H1 (cell line): ENCODE data around the gene ZSCAN5A. TPM values are rescaled to one million over a fixed set of nuclear protein-coding genes. Genes with fewer than 3 reads are reported as not detected.

ENCODE experiments used
- CTCF ChIA-PET: fragments of 300-600 bp; sonication (Branson Sonifier 250); formaldehyde crosslinking; loops from one replicate; lab custom pipeline; 2021; ENCODE audit not compliant: partially characterized antibody; lab: Charles Lee
- POLR2A ChIA-PET: fragments of 300-600 bp; sonication (Branson Sonifier 250); formaldehyde crosslinking; loops from one replicate; lab custom pipeline; 2021; ENCODE audit warnings: inconsistent platforms; ENCODE audit not compliant: partially characterized antibody; lab: Charles Lee
- DNase-seq, 2 experiments: peaks; one replicate each; pipeline versions ENCODE4 v3.0.0 to v3.0.0-alpha.2; 2010 to 2022; ENCODE audit warnings: low spot score in 2 of 2, low read depth in 1 of 2, mixed read lengths in 1 of 2
- FAIRE-seq: peaks from 2 replicates; lab custom pipeline; 2011; peaks lifted over from hg19 to GRCh38; lab: Jason Lieb, UNC
- H2AFZ ChIP-seq: 2 replicates; pipeline ENCODE4 v1.8.1; 2012; ENCODE audit warnings: low read length, inconsistent platforms
- H2AK5ac ChIP-seq: 2 replicates; pipeline ENCODE4 v1.6.1; 2013; ENCODE audit warnings: low read depth, low read length
- H2BK120ac ChIP-seq: replicated peaks from 2 replicates; pipeline ENCODE3; 2013; ENCODE audit warnings: low read depth, low read length, inconsistent platforms
- H2BK12ac ChIP-seq: 2 replicates; pipeline ENCODE4 v1.6.1; 2013; ENCODE audit warnings: low read depth, low read length
- H2BK15ac ChIP-seq: 2 replicates; pipeline ENCODE4 v1.6.1; 2013; ENCODE audit warnings: low read length
- H2BK20ac ChIP-seq: 2 replicates; pipeline ENCODE4 v1.6.1; 2013; ENCODE audit warnings: low read length
- H2BK5ac ChIP-seq: 2 replicates; pipeline ENCODE4 v1.6.1; 2013; ENCODE audit warnings: low read depth, low read length
- H3K14ac ChIP-seq: 2 replicates; pipeline ENCODE4 v1.6.1; 2013; ENCODE audit warnings: inconsistent platforms; ENCODE audit not compliant: insufficient read length
- H3K18ac ChIP-seq: 2 replicates; pipeline ENCODE4 v1.6.1; 2013; ENCODE audit warnings: low read length; ENCODE audit errors: extremely low read depth
- H3K23ac ChIP-seq: 2 replicates; pipeline ENCODE4 v1.6.1; 2013; ENCODE audit warnings: inconsistent platforms; ENCODE audit not compliant: insufficient read length
- H3K23me2 ChIP-seq: 2 replicates; pipeline ENCODE4 v1.6.1; 2013; ENCODE audit warnings: low read depth, low read length
- H3K27ac ChIP-seq: 2 replicates; pipeline ENCODE4 v1.6.1; 2011; ENCODE audit warnings: low read depth, low read length, inconsistent platforms
- H3K27me3 ChIP-seq, 4 experiments: replicated peaks in 1 of 4; 1 replicate in 1 of 4; 2 replicates in 3 of 4; pipeline versions ENCODE4 v1.6.1 to v1.8.1; 2011 to 2013; ENCODE audit warnings: low read length in 3 of 4, mild to moderate bottlenecking in 3 of 4, inconsistent platforms in 2 of 4, mixed read lengths in 2 of 4, moderate library complexity in 1 of 4; ENCODE audit not compliant: control insufficient read depth in 3 of 4, insufficient read depth in 3 of 4; ENCODE audit errors: extremely low read depth in 1 of 4
- H3K36me3 ChIP-seq, 4 experiments: 2 replicates each; pipeline versions ENCODE4 v1.6.1 to v1.8.1; 2011 to 2013; ENCODE audit warnings: mild to moderate bottlenecking in 4 of 4, low read length in 3 of 4, moderate library complexity in 2 of 4, control low read depth in 1 of 4, inconsistent platforms in 1 of 4; ENCODE audit not compliant: insufficient read depth in 4 of 4, control insufficient read depth in 2 of 4
- H3K4ac ChIP-seq: replicated peaks from 2 replicates; pipeline ENCODE3; 2013; ENCODE audit warnings: low read length, low read depth, mixed read lengths, inconsistent platforms; ENCODE audit not compliant: insufficient read length
- H3K4me1 ChIP-seq, 4 experiments: replicated peaks in 1 of 4; 1 replicate in 1 of 4; 2 replicates in 3 of 4; pipeline versions ENCODE4 v1.6.1 to v1.8.1; 2011 to 2013; ENCODE audit warnings: low read length in 3 of 4, inconsistent platforms in 2 of 4, mixed read lengths in 1 of 4; ENCODE audit not compliant: insufficient read depth in 4 of 4, control insufficient read depth in 3 of 4
- H3K4me2 ChIP-seq, 2 experiments: 2 replicates each; pipeline versions ENCODE4 v1.6.1 to v1.8.1; 2011 to 2013; ENCODE audit warnings: low read depth in 2 of 2, low read length in 2 of 2, control low read depth in 1 of 2, inconsistent platforms in 1 of 2, mild to moderate bottlenecking in 1 of 2; ENCODE audit not compliant: insufficient read depth in 1 of 2
- H3K4me3 ChIP-seq, 4 experiments: fragments of 200-600, 300-600 bp in 1 of 4; sonication (generic), shearing (Covaris generic), sonication (Bioruptor Twin) in 1 of 4; 2 replicates each; pipeline versions ENCODE4 v1.5.1 to v1.8.1; 2011 to 2016; ENCODE audit warnings: low read length in 4 of 4, low read depth in 3 of 4, control low read depth in 2 of 4, inconsistent platforms in 2 of 4, mild to moderate bottlenecking in 2 of 4, mixed read lengths in 1 of 4, moderate library complexity in 1 of 4; ENCODE audit not compliant: insufficient read depth in 2 of 4; ENCODE audit errors: extremely low read depth in 1 of 4
- H3K56ac ChIP-seq: replicated peaks from 2 replicates; pipeline ENCODE3; 2013; ENCODE audit warnings: low read depth, mild to moderate bottlenecking, mixed read lengths, low read length, inconsistent platforms; ENCODE audit not compliant: insufficient read length
- H3K79me1 ChIP-seq: 2 replicates; pipeline ENCODE4 v1.6.1; 2013; ENCODE audit warnings: low read depth, low read length, control low read depth
- H3K79me2 ChIP-seq, 2 experiments: 2 replicates each; pipeline versions ENCODE4 v1.6.1 to v1.8.1; 2012 to 2013; ENCODE audit warnings: low read length in 2 of 2, mild to moderate bottlenecking in 2 of 2, inconsistent platforms in 1 of 2; ENCODE audit not compliant: insufficient read depth in 2 of 2, control insufficient read depth in 1 of 2
- H3K9ac ChIP-seq, 4 experiments: replicated peaks in 1 of 4; 1 replicate in 1 of 4; 2 replicates in 3 of 4; pipeline versions ENCODE4 v1.6.1 to v1.8.1; 2011 to 2013; ENCODE audit warnings: low read depth in 3 of 4, low read length in 3 of 4, control low read depth in 2 of 4, mild to moderate bottlenecking in 2 of 4, moderate library complexity in 2 of 4, inconsistent platforms in 1 of 4; ENCODE audit errors: extremely low read depth in 1 of 4
- H3K9me3 ChIP-seq, 2 experiments: 2 replicates each; pipeline versions ENCODE4 v1.6.1 to v1.8.1; 2012 to 2013; ENCODE audit warnings: mild to moderate bottlenecking in 2 of 2, moderate library complexity in 2 of 2, control low read depth in 1 of 2, inconsistent platforms in 1 of 2, low read depth in 1 of 2, low read length in 1 of 2, mixed read lengths in 1 of 2; ENCODE audit not compliant: insufficient read depth in 2 of 2
- H4K20me1 ChIP-seq, 2 experiments: replicated peaks in 1 of 2; 2 replicates each; pipeline versions ENCODE3 to v1.8.1; 2011 to 2013; ENCODE audit warnings: inconsistent platforms in 2 of 2, low read length in 2 of 2, mild to moderate bottlenecking in 1 of 2; ENCODE audit not compliant: insufficient read depth in 2 of 2, control insufficient read depth in 1 of 2
- H4K5ac ChIP-seq: 2 replicates; pipeline ENCODE4 v1.6.1; 2013; ENCODE audit warnings: low read length, low read depth, mixed read lengths, inconsistent platforms; ENCODE audit not compliant: insufficient read length
- H4K8ac ChIP-seq: 2 replicates; pipeline ENCODE4 v1.8.0; 2013; ENCODE audit warnings: mild to moderate bottlenecking, moderate library complexity, low read length, inconsistent platforms; ENCODE audit not compliant: insufficient read depth; ENCODE audit errors: extremely low read depth
- H4K91ac ChIP-seq: replicated peaks from 2 replicates; pipeline ENCODE3; 2013; ENCODE audit warnings: low read length, mixed read lengths, inconsistent platforms; ENCODE audit not compliant: insufficient read length
- ATF3 ChIP-seq: IDR thresholded peaks from 2 replicates; pipeline ENCODE4 v1.6.1; 2011; ENCODE audit warnings: low read depth, mild to moderate bottlenecking, low read length; ENCODE audit not compliant: insufficient read depth
- EZH2 ChIP-seq: fragments of 200-600 bp; sonication (generic); IDR thresholded peaks from 2 replicates; pipeline ENCODE4 v1.7.1; 2012; ENCODE audit warnings: low read depth, mild to moderate bottlenecking, moderate library complexity, low read length, inconsistent platforms; ENCODE audit not compliant: severe bottlenecking
- JUND ChIP-seq: IDR thresholded peaks from 2 replicates; pipeline ENCODE4 v1.6.1; 2011; ENCODE audit warnings: mild to moderate bottlenecking, improper control_type of control experiment, low read length
- SAP30 ChIP-seq: fragments of 300-600 bp; sonication (generic); IDR thresholded peaks from 2 replicates; pipeline ENCODE4 v1.7.1; 2012; ENCODE audit warnings: low read length, moderate library complexity, mild to moderate bottlenecking, inconsistent platforms; ENCODE audit not compliant: insufficient read depth, insufficient replicate concordance
- SIX5 ChIP-seq: IDR thresholded peaks from 2 replicates; pipeline ENCODE4 v1.6.1; 2011; ENCODE audit warnings: mild to moderate bottlenecking, low read depth, low read length
- SRF ChIP-seq: IDR thresholded peaks from 2 replicates; pipeline ENCODE4 v1.6.1; 2011; ENCODE audit warnings: mild to moderate bottlenecking, low read depth, low read length, moderate library complexity
- TBP ChIP-seq: IDR thresholded peaks from 2 replicates; pipeline ENCODE4 v1.6.1; 2011; ENCODE audit warnings: low read depth, low read length, improper control_type of control experiment
- YY1 ChIP-seq: IDR thresholded peaks from 2 replicates; pipeline ENCODE4 v1.6.1; 2011; ENCODE audit warnings: low read depth, mild to moderate bottlenecking, low read length
- WGBS, 2 experiments: shearing (Covaris generic) in 1 of 2; methylation state at CpG; one replicate each; pipeline versions ENCODE4 v1.1.6 to v1.1.7; 2013 to 2015; ENCODE audit warnings: low lambda C conversion rate in 2 of 2, mixed read lengths in 2 of 2, inconsistent platforms in 1 of 2, low coverage in 1 of 2, missing lambda C conversion rate in 1 of 2; ENCODE audit not compliant: insufficient replicate concordance in 2 of 2, insufficient coverage in 1 of 2, insufficient read length in 1 of 2; ENCODE audit errors: extremely low coverage in 1 of 2, missing lambda C conversion rate in 1 of 2; 5-methylcytosine and 5-hydroxymethylcytosine counted together
- polyA plus RNA-seq, 7 experiments: library from polyadenylated mRNA; depleted of rRNA in 3 of 7; stranded (reverse) in 5 of 7; unstranded in 2 of 7; fragments of >200 nt in 5 of 7; fragments of 200-250 nt in 2 of 7; gene quantifications; 1 replicate in 5 of 7; 2 replicates in 1 of 7; 4 replicates in 1 of 7; pipeline versions ENCODE4 v1.2.1 to v1.2.3, GENCODE V29; 2011 to 2013; ENCODE audit warnings: missing spikeins in 2 of 7, mixed read lengths in 2 of 7
- total RNA-seq: library from RNA; stranded (reverse); fragmentation: NEBNext Ultra II Directional; extraction: Animal tissue kit (Norgen Biotek cat#: 25700); gene quantifications from 2 replicates; pipeline ENCODE4 v1.2.1, GENCODE V29; 2021
- TF ChIP-seq, protein P1 (sequence below), 3 experiments: IDR thresholded peaks; 1 replicate in 2 of 3; 2 replicates in 1 of 3; pipeline versions ENCODE4 v1.5.1 to v1.6.1; 2011; ENCODE audit warnings: low read length in 3 of 3, mild to moderate bottlenecking in 3 of 3, inconsistent platforms in 2 of 3, low read depth in 1 of 3, moderate library complexity in 1 of 3; ENCODE audit not compliant: insufficient read depth in 1 of 3; ENCODE audit errors: control extremely low read depth in 1 of 3

ZSCAN5A gene
- total and polyA plus RNA-seq, 2 of the 8 experiments (the other 6 are each of a cell fraction or from before 2014, with no cell fraction given), result 8.6 to 11.0 TPM

DNA sequence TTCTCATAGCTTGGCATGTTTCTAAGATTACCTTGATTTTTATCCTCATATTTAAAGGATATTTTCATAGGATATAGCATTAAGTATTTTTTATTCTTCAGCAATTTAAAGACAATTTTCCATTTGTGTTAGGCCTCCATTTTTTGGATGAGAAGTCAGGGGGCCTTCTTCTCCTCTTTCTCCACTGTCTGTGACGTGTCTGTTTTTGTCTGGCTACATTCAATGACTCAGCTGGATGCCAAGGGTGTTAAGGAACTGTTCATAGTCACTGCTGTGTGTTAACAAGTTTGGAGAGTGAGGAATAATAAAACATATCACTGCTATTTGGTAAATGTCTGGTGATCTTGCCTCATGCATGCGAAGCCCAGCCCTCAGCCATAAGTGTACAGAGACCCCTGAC lies 42.3 kb upstream of the ZSCAN5A start:
- WGBS, 2 experiments, result 78% methylated on average over 2 of the region's 2 CpGs; no CpG with 5 or more reads in 1 of the 2 experiments
- ChIA-PET CTCF (interaction anchor here (1.2 kb wide), 1 partner anchor 104 kb away, joined by 3 read pairs; no protein-coding TSS in a partner anchor), POLR2A (no interaction called here)
- Histone ChIP-seq H3K36me3 (peaks cover 0 to 4% (median 1%) of the 10 kb centered on the region in 4 experiments; a peak in 1 of 8 replicates), H3K23ac (no peak overlapping the region), H3K79me1 (no peaks in the 10 kb centered on the region), H4K20me1 (no peaks in the 10 kb centered on the region), H2BK20ac (no peak overlapping the region), H3K79me2 (no peaks in the 10 kb centered on the region), H3K27ac (no peak overlapping the region), H4K8ac (no peak overlapping the region), H3K23me2 (no peaks in the 10 kb centered on the region), H3K18ac (no peak overlapping the region), H3K14ac (no peak overlapping the region), H3K4me3 (no peak overlapping the region), H3K9ac (no peak overlapping the region), H2BK12ac (no peak overlapping the region), H3K9me3 (0 out of 4 replicates have a peak, but pooled peaks cover 0 to 4% of the 10 kb centered on the region in 2 experiments), H4K5ac (no peak overlapping the region), H2BK15ac (no peak overlapping the region), H2AK5ac (no peak overlapping the region), H4K91ac (no peak overlapping the region), H3K56ac (no peak overlapping the region), H2BK5ac (no peak overlapping the region), H3K4me1 (no peaks in the 10 kb centered on the region), H2AFZ (no peak overlapping the region), H3K4me2 (no peak overlapping the region), H2BK120ac (no peak overlapping the region), H3K27me3 (no peaks in the 10 kb centered on the region), H3K4ac (no peak overlapping the region)
- no peak for FAIRE-seq
- DNase-seq, result no peak
- TF ChIP-seq, protein P1, sequence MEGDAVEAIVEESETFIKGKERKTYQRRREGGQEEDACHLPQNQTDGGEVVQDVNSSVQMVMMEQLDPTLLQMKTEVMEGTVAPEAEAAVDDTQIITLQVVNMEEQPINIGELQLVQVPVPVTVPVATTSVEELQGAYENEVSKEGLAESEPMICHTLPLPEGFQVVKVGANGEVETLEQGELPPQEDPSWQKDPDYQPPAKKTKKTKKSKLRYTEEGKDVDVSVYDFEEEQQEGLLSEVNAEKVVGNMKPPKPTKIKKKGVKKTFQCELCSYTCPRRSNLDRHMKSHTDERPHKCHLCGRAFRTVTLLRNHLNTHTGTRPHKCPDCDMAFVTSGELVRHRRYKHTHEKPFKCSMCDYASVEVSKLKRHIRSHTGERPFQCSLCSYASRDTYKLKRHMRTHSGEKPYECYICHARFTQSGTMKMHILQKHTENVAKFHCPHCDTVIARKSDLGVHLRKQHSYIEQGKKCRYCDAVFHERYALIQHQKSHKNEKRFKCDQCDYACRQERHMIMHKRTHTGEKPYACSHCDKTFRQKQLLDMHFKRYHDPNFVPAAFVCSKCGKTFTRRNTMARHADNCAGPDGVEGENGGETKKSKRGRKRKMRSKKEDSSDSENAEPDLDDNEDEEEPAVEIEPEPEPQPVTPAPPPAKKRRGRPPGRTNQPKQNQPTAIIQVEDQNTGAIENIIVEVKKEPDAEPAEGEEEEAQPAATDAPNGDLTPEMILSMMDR (IDR thresholded peaks at IDR 0.05; ENCODE audit: control extremely low read depth in 1 of 3, insufficient read depth in 1 of 3, low read depth in 1 of 3, low read length in 3 of 3), result no peak
- no peak for TF ChIP-seq TBP
- TF ChIP-seq EZH2, result no peak
- no peak for TF ChIP-seq SIX5
- no peak for TF ChIP-seq SRF
- no peak for TF ChIP-seq ATF3
- no peak for TF ChIP-seq SAP30
- TF ChIP-seq JUND, result no peak
- TF ChIP-seq YY1, result no peak
